ENCODE data around the gene MOB3B.

GRCh38 chr9:27373851-27374250, 155.8 kb downstream of the MOB3B start:
- TF ChIP-seq CTCF (IDR thresholded peaks at IDR 0.05; ENCODE audit: low read depth, low read length, poor library complexity, severe bottlenecking), result no peak
- no peak for TF ChIP-seq EZH2phosphoT487 (IDR thresholded peaks at IDR 0.05; ENCODE audit: borderline replicate concordance, low read length)
